ENCODE results near the gene KDM3A. TPM values are rescaled to one million over a fixed set of nuclear protein-coding genes. Genes with fewer than 3 reads are reported as not detected.

KDM3A gene
- total RNA-seq, 6 experiments from 2014 or later, result 17.6 to 25.1 (median 21.3) TPM

DNA sequence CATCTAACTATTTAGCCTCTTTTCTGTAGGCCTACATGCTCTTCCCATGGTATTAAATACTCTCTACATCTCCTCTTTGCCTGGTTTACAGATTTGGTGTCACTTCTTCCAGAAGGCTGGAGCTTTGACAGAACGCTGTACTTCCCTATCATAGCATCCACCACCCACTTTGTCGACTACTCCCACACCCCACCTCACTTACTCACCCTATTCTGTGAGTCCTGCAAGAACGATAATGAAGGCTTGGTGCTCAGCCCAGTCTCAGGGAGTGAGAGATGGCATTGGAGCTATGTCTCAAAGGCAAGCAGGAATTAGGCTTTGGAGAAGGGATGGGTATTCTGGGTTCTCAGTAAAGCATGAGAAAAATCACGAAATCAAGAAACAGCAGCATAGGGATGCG, 20.3 kb upstream of the KDM3A start:
- DNase-seq, result no peak
- TF ChIP-seq, protein P1, sequence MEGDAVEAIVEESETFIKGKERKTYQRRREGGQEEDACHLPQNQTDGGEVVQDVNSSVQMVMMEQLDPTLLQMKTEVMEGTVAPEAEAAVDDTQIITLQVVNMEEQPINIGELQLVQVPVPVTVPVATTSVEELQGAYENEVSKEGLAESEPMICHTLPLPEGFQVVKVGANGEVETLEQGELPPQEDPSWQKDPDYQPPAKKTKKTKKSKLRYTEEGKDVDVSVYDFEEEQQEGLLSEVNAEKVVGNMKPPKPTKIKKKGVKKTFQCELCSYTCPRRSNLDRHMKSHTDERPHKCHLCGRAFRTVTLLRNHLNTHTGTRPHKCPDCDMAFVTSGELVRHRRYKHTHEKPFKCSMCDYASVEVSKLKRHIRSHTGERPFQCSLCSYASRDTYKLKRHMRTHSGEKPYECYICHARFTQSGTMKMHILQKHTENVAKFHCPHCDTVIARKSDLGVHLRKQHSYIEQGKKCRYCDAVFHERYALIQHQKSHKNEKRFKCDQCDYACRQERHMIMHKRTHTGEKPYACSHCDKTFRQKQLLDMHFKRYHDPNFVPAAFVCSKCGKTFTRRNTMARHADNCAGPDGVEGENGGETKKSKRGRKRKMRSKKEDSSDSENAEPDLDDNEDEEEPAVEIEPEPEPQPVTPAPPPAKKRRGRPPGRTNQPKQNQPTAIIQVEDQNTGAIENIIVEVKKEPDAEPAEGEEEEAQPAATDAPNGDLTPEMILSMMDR (IDR thresholded peaks at IDR 0.05), result no peak
- Mint-ChIP-seq H3K4me3 (no peak overlapping the region), H3K9me3 (no peaks in the 10 kb centered on the region), H3K36me3 (ENCODE audit: low read depth) (no peaks in the 10 kb centered on the region), H3K4me1 (ENCODE audit: low read depth) (0 out of 2 replicates have a peak, but pooled peaks cover 6% of the 10 kb centered on the region), H3K27ac (no peak overlapping the region), H3K27me3 (ENCODE audit: insufficient read depth) (peaks cover 15% of the 10 kb centered on the region)

DNA sequence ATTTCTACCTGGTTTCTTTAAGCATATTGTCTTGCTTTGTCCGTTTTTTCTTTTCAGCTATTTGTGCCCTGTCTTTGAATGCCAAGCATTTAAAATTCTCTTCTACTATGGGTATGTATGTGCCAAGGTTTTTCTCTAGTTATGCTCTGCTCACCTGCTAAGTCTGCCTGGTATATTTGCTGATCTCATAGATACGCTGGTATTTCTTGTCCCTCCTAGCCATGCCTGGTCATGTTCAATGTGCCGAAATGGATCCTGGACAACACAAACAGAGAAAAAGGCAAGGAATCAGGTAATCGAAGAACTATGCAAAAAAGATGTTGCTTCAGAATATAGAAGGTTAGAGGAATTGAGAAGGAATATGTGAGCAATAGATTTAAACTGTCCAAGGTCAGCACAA, 14.9 kb upstream of the KDM3A start:
- no peaks in the 10 kb centered on the region for H3K4me1 Mint-ChIP-seq (ENCODE audit: low read depth)
- H3K27me3 Mint-ChIP-seq (ENCODE audit: insufficient read depth), result peaks cover 22% of the 10 kb centered on the region
- no peak overlapping the region for H3K27ac Mint-ChIP-seq
- TF ChIP-seq, protein P1 (IDR thresholded peaks at IDR 0.05), result no peak
- H3K9me3 Mint-ChIP-seq, result no peaks in the 10 kb centered on the region; the same call in 1 of the 2 replicates
- H3K36me3 Mint-ChIP-seq (ENCODE audit: low read depth), result no peaks in the 10 kb centered on the region
- no peak overlapping the region for H3K4me3 Mint-ChIP-seq
- DNase-seq, result no peak

DNA sequence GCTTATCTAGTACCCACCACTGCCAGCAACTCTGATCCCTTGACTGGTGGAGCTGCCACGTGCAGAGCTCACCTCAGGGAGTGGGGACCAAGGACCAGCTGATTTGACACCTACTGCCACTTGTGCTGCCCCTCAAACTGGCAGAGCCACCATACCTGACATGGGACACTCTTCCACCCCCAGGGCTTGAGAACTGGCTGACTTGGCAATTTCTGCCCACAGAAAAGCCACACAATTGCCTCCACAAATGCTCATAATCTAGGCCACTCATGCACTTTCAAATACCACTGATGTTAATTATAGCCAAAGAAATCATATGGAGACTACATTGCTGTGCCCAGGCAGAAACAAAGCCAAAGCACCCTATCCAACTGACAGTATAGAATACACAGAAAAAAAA, 11.8 kb upstream of the KDM3A start:
- TF ChIP-seq, protein P1 (IDR thresholded peaks at IDR 0.05), result no peak
- H3K4me3 Mint-ChIP-seq, result no peak overlapping the region
- no peak for DNase-seq
- no peaks in the 10 kb centered on the region; the same call in 1 of the 2 replicates for H3K9me3 Mint-ChIP-seq
- no peaks in the 10 kb centered on the region for H3K36me3 Mint-ChIP-seq (ENCODE audit: low read depth)
- no peak overlapping the region for H3K27ac Mint-ChIP-seq
- no peaks in the 10 kb centered on the region for H3K4me1 Mint-ChIP-seq (ENCODE audit: low read depth)
- peaks cover 19% of the 10 kb centered on the region for H3K27me3 Mint-ChIP-seq (ENCODE audit: insufficient read depth)

DNA sequence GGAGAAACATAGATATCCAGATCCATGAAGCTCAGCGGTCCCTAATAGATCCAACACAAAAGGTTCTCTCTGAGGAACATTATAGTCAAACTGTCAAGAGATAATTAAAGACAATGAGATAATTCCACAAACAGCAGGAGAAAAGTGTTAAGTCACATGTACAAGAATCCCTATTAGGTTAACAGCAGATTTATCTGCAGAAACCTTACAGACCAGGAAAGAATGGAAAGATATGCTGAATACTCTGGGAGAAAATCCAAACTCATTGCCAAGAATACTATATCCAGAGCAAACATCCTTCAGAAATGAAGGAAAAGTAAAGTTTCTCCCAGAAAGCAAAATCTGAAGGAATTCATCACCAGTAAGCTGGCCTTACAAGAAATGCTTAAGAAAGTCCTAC, 10.8 kb upstream of the KDM3A start:
- TF ChIP-seq, protein P1 (IDR thresholded peaks at IDR 0.05), result no peak
- peaks cover 16% of the 10 kb centered on the region for H3K27me3 Mint-ChIP-seq (ENCODE audit: insufficient read depth)
- H3K4me1 Mint-ChIP-seq (ENCODE audit: low read depth), result no peaks in the 10 kb centered on the region
- DNase-seq, result no peak
- no peaks in the 10 kb centered on the region; the same call in 1 of the 2 replicates for H3K9me3 Mint-ChIP-seq
- no peak overlapping the region for H3K27ac Mint-ChIP-seq
- no peak overlapping the region for H3K4me3 Mint-ChIP-seq
- H3K36me3 Mint-ChIP-seq (ENCODE audit: low read depth), result no peaks in the 10 kb centered on the region

DNA sequence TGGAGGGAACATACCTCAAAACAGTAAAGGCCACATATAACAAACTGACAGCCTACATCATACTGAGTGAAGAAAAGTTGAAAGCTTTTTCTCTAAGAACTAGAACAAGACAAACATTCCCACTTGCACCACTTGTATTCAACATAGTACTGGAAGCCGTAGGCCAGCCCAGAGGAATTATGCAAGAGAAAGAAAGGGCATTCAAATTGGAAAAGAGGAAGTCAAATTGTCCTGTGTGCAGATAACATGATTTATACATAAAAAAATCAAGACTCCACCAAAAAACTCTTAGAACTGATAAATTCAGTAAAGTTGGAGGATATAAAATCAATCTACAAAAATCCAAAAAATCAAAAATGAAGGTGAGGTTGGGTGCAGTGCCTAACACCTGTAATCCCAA, 8.0 kb upstream of the KDM3A start:
- H3K4me1 Mint-ChIP-seq (ENCODE audit: low read depth), result no peaks in the 10 kb centered on the region

More for the DNA sequence above, 8.0 kb upstream of the KDM3A start:
- no peak for DNase-seq
- H3K36me3 Mint-ChIP-seq (ENCODE audit: low read depth), result no peaks in the 10 kb centered on the region
- no peak overlapping the region for H3K27ac Mint-ChIP-seq
- peaks cover 4% of the 10 kb centered on the region for H3K27me3 Mint-ChIP-seq (ENCODE audit: insufficient read depth)
- H3K4me3 Mint-ChIP-seq, result no peak overlapping the region
- TF ChIP-seq, protein P1 (IDR thresholded peaks at IDR 0.05), result no peak
- peaks cover 10% of the 10 kb centered on the region for H3K9me3 Mint-ChIP-seq

Data from HFFc6 (cell line).